ENCODE results near the gene ROBO1.
"Not testable (repeated sequence)": the region's sequence is repeated elsewhere in the genome, so short reads cannot be mapped to it uniquely, and the experiment has no call there.

The ROBO1 gene

DNA sequence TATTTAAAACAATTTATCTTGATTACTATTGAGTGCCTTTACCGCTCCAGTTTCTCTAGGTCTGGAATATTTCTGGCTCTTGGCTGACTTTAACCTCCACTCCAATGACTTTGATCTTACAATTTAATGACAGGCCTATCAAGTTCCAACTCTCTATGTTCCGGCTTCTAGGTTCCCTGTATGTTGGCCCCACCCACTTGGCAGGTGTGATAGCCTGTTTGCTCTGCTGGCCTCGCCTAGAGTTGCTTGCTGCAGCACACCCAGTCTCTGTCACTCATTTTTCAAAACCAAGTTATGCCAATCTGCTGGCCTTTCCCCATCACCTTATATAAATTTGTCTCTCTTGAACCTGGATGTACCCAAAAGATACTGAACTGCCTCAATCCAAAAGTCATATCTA lies 428.0 kb downstream of the ROBO1 start:
- H3K9ac ChIP-seq (ENCODE audit: low read depth, low read length), result no peak overlapping the region
- no peaks in the 10 kb centered on the region for H3K9me3 ChIP-seq (replicated peaks; ENCODE audit: low read length)
- H3K36me3 ChIP-seq (ENCODE audit: insufficient read depth, low read length), result no peaks in the 10 kb centered on the region
- no peaks in the 10 kb centered on the region for H3K4me1 ChIP-seq (ENCODE audit: control insufficient read depth, insufficient read depth, low read length)
- no peaks in the 10 kb centered on the region for H3K27me3 ChIP-seq (ENCODE audit: control insufficient read depth, insufficient read depth, low read length)
- no peak overlapping the region for H3K4me3 ChIP-seq (ENCODE audit: low read length)
- H3K4me2 ChIP-seq (ENCODE audit: low read length), result no peak overlapping the region

DNA sequence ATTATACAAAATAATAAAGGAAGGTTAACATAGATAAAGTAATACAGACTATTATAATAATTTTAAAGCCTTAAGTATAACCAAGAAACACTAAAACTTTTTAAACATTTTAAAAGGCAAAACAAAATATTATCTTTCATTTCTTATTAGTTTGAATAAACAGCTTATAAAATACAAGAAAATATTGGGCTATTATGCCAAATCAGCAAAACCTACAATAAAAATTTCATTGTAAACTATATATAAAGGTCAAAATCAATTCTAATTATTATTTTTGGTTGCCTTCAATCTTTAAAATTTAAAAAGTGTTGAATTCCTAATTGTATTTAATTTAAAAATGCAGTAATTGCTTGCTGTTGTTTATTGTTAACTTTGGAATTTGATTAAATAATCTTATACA lies 430.0 kb downstream of the ROBO1 start:
- Histone ChIP-seq H3K9me3 (replicated peaks; ENCODE audit: low read length) (no peaks in the 10 kb centered on the region), H3K9ac (ENCODE audit: low read depth, low read length) (no peak overlapping the region), H3K36me3 (ENCODE audit: insufficient read depth, low read length) (no peaks in the 10 kb centered on the region), H3K4me3 (ENCODE audit: low read length) (no peak overlapping the region), H3K27me3 (ENCODE audit: control insufficient read depth, insufficient read depth, low read length) (no peaks in the 10 kb centered on the region), H3K4me1 (ENCODE audit: control insufficient read depth, insufficient read depth, low read length) (no peaks in the 10 kb centered on the region), H3K4me2 (ENCODE audit: low read length) (no peak overlapping the region)

DNA sequence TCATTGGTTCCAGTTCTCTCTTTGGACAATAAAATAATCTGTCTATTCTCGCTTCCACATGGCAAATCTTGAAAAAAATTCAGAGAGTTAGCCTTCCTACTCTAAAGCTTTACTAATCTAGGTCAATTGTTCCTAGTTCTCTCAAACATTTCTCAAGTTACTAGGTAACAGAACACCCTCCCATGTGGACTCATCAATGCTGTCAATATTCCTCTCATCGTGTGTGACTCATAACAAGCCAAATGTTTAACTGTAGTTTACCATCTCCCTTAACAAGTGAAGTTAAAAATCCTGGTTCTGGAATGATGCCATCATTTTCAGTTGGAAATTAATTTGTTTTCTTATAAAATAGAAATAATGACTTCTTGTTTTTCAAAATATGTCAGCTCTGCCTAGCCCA lies 438.6 kb downstream of the ROBO1 start:
- no peaks in the 10 kb centered on the region for H3K9me3 ChIP-seq (replicated peaks; ENCODE audit: low read length)
- H3K27me3 ChIP-seq (ENCODE audit: control insufficient read depth, insufficient read depth, low read length), result no peaks in the 10 kb centered on the region

DNA sequence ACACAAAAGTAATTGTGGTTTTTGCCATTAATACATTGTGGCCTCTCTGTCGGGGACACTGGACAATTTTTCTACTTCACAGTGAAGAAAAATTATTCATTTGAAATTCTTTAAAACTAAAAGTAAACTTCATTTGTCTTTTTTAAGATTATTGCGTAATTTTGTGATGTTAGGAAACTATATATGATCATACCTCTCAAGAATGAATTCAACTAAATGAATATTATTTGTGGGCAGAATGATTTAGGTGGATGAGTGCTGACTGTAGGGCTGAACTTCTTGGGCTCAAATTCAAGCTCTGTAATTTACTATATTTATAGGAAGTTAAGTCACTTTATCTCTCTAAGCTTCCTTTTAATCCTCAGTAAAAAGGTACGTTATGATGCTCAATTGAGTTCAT lies 441.2 kb downstream of the ROBO1 start:
- Histone ChIP-seq H3K4me3 (ENCODE audit: low read length) (no peak overlapping the region), H3K9me3 (replicated peaks; ENCODE audit: low read length) (no peaks in the 10 kb centered on the region), H3K4me2 (ENCODE audit: low read length) (no peak overlapping the region)

More for the DNA sequence above, 438.6 kb downstream of the ROBO1 start:
- Histone ChIP-seq H3K9ac (ENCODE audit: low read depth, low read length) (no peak overlapping the region), H3K36me3 (ENCODE audit: insufficient read depth, low read length) (no peaks in the 10 kb centered on the region), H3K4me1 (ENCODE audit: control insufficient read depth, insufficient read depth, low read length) (no peaks in the 10 kb centered on the region), H3K4me3 (ENCODE audit: low read length) (no peak overlapping the region), H3K4me2 (ENCODE audit: low read length) (no peak overlapping the region)

DNA sequence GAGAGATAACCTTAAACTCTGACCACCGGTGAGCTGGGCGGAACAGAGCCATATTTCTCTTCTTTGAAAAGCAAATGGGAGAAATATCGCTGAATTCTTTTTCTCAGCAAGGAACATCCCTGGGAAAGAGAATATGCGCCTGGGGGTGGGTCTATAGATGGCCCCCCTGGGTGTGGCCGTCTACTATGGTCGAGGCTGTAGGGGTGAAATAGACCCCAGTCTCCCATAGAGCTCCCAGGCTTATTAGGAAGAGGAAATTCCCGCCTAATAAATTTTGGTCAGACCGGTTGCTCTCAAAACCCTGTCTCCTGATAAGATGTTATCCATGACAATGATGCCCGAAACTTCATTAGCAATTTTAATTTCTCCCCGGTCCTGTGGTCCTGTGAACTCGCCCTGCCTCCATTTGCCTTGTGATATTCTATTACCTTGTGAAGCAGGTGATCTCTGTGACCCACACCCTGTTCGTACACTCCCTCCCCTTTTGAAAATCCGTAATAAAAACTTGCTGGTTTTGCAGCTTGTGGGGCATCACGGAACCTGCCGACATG lies 441.9 kb downstream of the ROBO1 start:
- H3K4me2 ChIP-seq (ENCODE audit: low read length); H3K27me3 ChIP-seq (ENCODE audit: control insufficient read depth, insufficient read depth, low read length); H3K4me3 ChIP-seq (ENCODE audit: low read length); H3K9ac ChIP-seq (ENCODE audit: low read depth, low read length); H3K9me3 ChIP-seq (replicated peaks; ENCODE audit: low read length); H3K4me1 ChIP-seq (ENCODE audit: control insufficient read depth, insufficient read depth, low read length); H3K36me3 ChIP-seq (ENCODE audit: insufficient read depth, low read length): not testable (repeated sequence)

More for the DNA sequence above, 441.2 kb downstream of the ROBO1 start:
- H3K36me3 ChIP-seq (ENCODE audit: insufficient read depth, low read length), result no peaks in the 10 kb centered on the region
- H3K9ac ChIP-seq (ENCODE audit: low read depth, low read length), result no peak overlapping the region
- H3K4me1 ChIP-seq (ENCODE audit: control insufficient read depth, insufficient read depth, low read length), result no peaks in the 10 kb centered on the region
- H3K27me3 ChIP-seq (ENCODE audit: control insufficient read depth, insufficient read depth, low read length), result no peaks in the 10 kb centered on the region

DNA sequence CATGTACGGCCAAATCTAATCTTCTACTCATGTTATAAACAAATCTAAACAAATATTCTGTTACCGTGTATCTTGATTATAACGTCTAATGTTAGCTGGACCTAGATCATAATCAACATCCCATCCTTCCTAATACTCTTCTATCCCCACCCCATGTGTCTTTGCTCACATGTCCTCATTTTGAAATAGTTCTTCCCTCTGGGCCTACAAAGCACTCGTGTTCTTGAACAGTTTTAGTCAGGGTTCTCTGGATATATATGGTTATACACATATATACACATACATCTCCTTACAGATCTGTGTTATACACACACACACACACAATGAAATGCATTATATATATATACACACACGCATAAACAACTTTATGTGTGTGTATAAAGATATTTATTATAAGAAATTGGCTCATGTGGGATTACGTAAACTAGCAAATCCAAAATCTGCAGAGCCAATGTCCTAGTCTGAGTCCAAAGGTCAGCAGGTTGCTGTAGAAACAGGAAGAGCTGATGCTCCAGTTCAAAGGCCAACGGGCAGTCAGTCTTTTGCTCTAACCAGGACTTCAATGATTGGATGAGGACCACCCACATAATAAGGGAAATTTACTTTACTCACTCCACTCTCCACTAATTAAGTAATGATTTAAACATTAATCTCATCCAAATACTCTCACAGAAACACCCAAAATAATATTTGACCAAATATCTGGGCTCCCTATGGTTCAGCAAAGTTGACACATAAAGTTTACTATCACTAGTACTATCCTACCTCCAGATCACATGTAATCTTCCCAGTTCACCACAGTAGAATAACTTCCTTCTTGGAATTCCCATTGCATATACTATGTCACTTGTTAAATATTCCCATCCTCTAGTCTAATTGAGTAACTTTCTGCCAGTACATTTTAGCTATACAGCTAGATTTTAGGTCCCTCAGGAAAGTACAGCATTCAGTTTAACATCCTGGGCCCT lies 450.0 kb downstream of the ROBO1 start:
- Histone ChIP-seq H3K9me3 (replicated peaks; ENCODE audit: low read length) (no peaks in the 10 kb centered on the region), H3K4me3 (ENCODE audit: low read length) (no peak overlapping the region), H3K27me3 (ENCODE audit: control insufficient read depth, insufficient read depth, low read length) (no peaks in the 10 kb centered on the region), H3K36me3 (ENCODE audit: insufficient read depth, low read length) (no peaks in the 10 kb centered on the region), H3K9ac (ENCODE audit: low read depth, low read length) (no peak overlapping the region), H3K4me1 (ENCODE audit: control insufficient read depth, insufficient read depth, low read length) (no peaks in the 10 kb centered on the region), H3K4me2 (ENCODE audit: low read length) (no peak overlapping the region)

DNA sequence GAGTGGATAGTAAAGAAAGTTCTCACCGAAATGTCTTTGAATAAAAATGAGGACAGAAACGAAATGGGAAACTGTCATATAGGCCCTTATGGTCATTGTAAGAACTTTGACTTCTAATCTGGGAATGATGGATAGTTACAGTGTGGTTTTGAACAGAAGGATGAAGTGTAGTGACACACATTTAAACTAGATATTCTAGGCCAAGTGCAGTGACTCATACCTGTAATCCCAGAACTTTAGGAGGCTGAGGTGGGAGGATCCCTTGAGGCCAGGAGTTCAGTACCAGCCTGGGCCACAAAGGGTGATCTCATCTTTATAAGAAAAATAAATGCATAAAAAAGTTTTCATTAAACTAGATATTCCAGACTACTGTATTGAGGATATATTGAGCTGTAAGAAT lies 452.8 kb downstream of the ROBO1 start:
- Histone ChIP-seq H3K9ac (ENCODE audit: low read depth, low read length) (no peak overlapping the region), H3K4me1 (ENCODE audit: control insufficient read depth, insufficient read depth, low read length) (no peaks in the 10 kb centered on the region), H3K27me3 (ENCODE audit: control insufficient read depth, insufficient read depth, low read length) (no peaks in the 10 kb centered on the region), H3K36me3 (ENCODE audit: insufficient read depth, low read length) (no peaks in the 10 kb centered on the region), H3K4me3 (ENCODE audit: low read length) (no peak overlapping the region), H3K4me2 (ENCODE audit: low read length) (no peak overlapping the region), H3K9me3 (replicated peaks; ENCODE audit: low read length) (no peaks in the 10 kb centered on the region)

DNA sequence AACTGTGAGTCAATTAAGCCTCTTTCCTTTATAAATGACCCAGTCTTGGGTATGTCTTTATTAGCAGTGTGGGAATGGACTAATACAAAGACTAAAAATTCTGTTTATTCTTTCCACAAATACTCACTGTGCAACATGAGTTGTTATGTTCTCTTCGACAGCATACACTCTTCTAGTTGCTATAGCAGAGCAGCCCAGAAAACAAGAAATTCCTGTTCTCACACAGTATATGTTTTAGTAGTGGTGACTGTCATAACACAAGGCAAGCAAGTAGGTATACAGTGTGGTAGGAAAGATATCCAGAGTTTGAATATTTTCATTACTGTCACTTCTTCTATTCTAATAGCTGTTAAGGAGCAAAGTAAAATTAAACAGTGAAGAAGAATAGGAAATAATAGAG lies 453.3 kb downstream of the ROBO1 start:
- H3K27me3 ChIP-seq (ENCODE audit: control insufficient read depth, insufficient read depth, low read length), result no peaks in the 10 kb centered on the region

DNA sequence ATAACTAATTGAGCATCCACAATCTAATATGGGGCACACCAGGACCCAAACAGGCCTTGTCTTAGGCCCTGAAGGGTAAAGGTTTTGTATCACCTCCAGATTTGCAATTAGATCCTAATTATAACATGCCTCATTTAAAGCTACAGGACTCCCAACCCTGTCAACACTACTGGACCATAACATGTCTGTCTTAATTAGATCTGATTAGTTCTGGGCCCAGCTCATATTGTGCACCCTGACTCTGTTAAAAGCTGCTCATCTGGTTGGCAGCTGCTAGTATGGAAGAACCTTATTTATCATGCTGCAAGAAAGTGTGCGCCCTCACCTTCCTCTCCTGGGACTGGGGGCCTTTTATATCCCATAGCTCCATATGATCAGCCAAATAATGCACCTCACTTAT lies 457.8 kb downstream of the ROBO1 start:
- H3K9ac ChIP-seq (ENCODE audit: low read depth, low read length), result no peak overlapping the region
- H3K4me2 ChIP-seq (ENCODE audit: low read length), result no peak overlapping the region
- no peaks in the 10 kb centered on the region for H3K4me1 ChIP-seq (ENCODE audit: control insufficient read depth, insufficient read depth, low read length)
- H3K9me3 ChIP-seq (replicated peaks; ENCODE audit: low read length), result no peaks in the 10 kb centered on the region
- no peak overlapping the region for H3K4me3 ChIP-seq (ENCODE audit: low read length)
- H3K27me3 ChIP-seq (ENCODE audit: control insufficient read depth, insufficient read depth, low read length), result no peaks in the 10 kb centered on the region
- no peaks in the 10 kb centered on the region for H3K36me3 ChIP-seq (ENCODE audit: insufficient read depth, low read length)

More for the DNA sequence above, 453.3 kb downstream of the ROBO1 start:
- Histone ChIP-seq H3K4me1 (ENCODE audit: control insufficient read depth, insufficient read depth, low read length) (no peaks in the 10 kb centered on the region), H3K4me3 (ENCODE audit: low read length) (no peak overlapping the region), H3K36me3 (ENCODE audit: insufficient read depth, low read length) (no peaks in the 10 kb centered on the region), H3K9ac (ENCODE audit: low read depth, low read length) (no peak overlapping the region), H3K4me2 (ENCODE audit: low read length) (no peak overlapping the region), H3K9me3 (replicated peaks; ENCODE audit: low read length) (no peaks in the 10 kb centered on the region)

DNA sequence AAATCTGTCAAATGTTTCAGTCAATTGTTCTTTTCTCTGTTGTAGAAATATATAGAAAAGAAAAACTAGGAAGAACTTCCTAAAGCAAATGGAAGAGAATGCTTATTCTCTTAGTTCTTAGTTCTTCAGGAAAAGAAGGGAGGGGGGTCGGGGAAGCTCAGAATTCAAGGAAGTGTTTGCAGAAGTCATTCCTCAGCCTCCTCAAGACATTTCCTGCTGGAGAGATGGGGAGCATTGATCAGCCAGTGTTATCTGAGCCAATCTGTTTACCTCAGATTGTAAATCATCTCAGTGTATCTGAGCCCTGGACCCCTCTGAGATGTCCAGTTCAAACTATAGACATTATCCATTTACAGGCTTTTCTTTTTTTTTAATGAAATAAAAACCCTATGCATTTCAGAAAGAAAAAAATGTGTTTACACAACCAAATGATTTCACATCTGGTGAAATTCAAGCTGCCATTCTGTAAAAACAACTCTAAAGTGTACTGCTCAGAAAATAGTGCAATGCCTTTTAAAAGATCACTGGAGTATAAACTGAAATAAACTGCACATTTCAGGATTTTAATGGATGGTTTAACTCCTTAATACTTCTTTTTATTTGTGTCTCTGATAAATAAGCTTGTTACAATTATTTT lies 460.7 kb downstream of the ROBO1 start:
- no peak overlapping the region for H3K4me3 ChIP-seq (ENCODE audit: low read length)
- H3K9me3 ChIP-seq (replicated peaks; ENCODE audit: low read length), result no peaks in the 10 kb centered on the region
- H3K4me1 ChIP-seq (ENCODE audit: control insufficient read depth, insufficient read depth, low read length), result no peaks in the 10 kb centered on the region
- H3K27me3 ChIP-seq (ENCODE audit: control insufficient read depth, insufficient read depth, low read length), result no peaks in the 10 kb centered on the region
- H3K4me2 ChIP-seq (ENCODE audit: low read length), result no peak overlapping the region
- no peak overlapping the region for H3K9ac ChIP-seq (ENCODE audit: low read depth, low read length)
- H3K36me3 ChIP-seq (ENCODE audit: insufficient read depth, low read length), result no peaks in the 10 kb centered on the region

DNA sequence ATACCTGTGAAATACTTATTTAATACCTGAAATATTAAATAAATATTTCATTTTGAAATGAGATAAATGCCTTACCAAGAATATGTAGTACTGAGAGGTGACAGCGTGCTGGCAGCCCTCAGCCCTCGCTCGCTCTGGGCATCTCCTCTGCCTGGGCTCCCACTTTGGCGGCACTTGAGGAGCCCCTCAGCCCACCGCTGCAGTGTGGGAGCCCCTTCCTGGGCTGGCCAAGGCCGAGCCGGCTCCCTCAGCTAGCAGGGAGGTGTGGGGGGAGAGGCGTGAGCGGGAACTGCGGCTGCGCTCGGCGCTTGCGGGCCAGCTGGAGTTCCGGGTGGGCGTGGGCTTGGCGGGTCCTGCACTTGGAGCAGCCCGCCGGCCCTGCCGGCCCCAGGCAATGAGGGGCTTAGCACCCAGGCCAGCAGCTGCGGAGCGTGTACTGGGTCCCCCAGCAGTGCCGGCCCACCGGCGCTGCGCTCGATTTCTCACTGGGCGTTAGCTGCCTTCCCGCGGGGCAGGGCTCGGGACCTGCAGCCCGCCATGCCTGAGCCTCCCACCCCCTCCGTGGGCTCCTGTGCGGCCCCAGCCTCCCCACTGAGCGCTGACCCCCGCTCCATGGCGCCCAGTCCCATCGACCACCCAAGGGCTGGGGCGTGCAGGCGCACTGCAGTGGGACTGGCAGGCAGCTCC lies 467.7 kb downstream of the ROBO1 start:
- not testable (repeated sequence) for H3K9ac ChIP-seq (ENCODE audit: low read depth, low read length); H3K4me2 ChIP-seq (ENCODE audit: low read length); H3K36me3 ChIP-seq (ENCODE audit: insufficient read depth, low read length); H3K27me3 ChIP-seq (ENCODE audit: control insufficient read depth, insufficient read depth, low read length); H3K4me3 ChIP-seq (ENCODE audit: low read length); H3K9me3 ChIP-seq (replicated peaks; ENCODE audit: low read length)
- peaks cover 17% of the 10 kb centered on the region for H3K4me1 ChIP-seq (ENCODE audit: control insufficient read depth, insufficient read depth, low read length)
